IMR-90 (cell line): ENCODE results near the gene ZNF775. TPM values are rescaled to one million over a fixed set of nuclear protein-coding genes. Genes with fewer than 3 reads are reported as not detected.

ENCODE experiments used
- ATAC-seq: fragments of 200-7000 bp; cut with Tn5 transposase; 2 replicates; pipeline ENCODE4 v1.9.1; 2020; ENCODE audit warnings: low read depth, mild to moderate bottlenecking, moderate library complexity
- BruUV-seq: library from RNA; stranded (reverse); fragments of 400-500 nt; replicated peaks from 2 replicates; lab custom pipeline; 2021; lab: Mats Ljungman, UMichigan
- CTCF ChIA-PET: fragments of 300-600 bp; formaldehyde crosslinking; extraction: SDS; loops from one replicate; lab custom pipeline; 2021; ENCODE audit warnings: antibody characterized with exemption; lab: Yijun Ruan, JAX
- POLR2A ChIA-PET: fragments of 300-600 bp; sonication (Branson Sonifier 250); formaldehyde crosslinking; loops from one replicate; lab custom pipeline; 2022; ENCODE audit warnings: antibody characterized with exemption; ENCODE audit not compliant: unreplicated experiment; lab: Charles Lee
- DNase-seq: peaks from one replicate; pipeline ENCODE4 v3.0.0; 2013
- H2AFZ ChIP-seq: replicated peaks from 2 replicates; pipeline ENCODE3; 2013; ENCODE audit warnings: low read length, mild to moderate bottlenecking; ENCODE audit not compliant: poor library complexity
- H2AK5ac ChIP-seq: 2 replicates; pipeline ENCODE4 v1.6.1; 2013; ENCODE audit warnings: low read depth, low read length, inconsistent platforms
- H2AK9ac ChIP-seq: replicated peaks from 2 replicates; pipeline ENCODE3; 2013; ENCODE audit warnings: mild to moderate bottlenecking, low read depth, low read length, moderate library complexity; ENCODE audit not compliant: poor library complexity
- H2BK120ac ChIP-seq: 2 replicates; pipeline ENCODE4 v1.6.1; 2013; ENCODE audit warnings: low read depth, low read length, inconsistent platforms
- H2BK15ac ChIP-seq: 3 replicates; pipeline ENCODE4 v1.6.1; 2013; ENCODE audit warnings: low read depth, low read length, inconsistent platforms
- H2BK20ac ChIP-seq: 2 replicates; pipeline ENCODE4 v1.6.1; 2013; ENCODE audit warnings: low read depth, mild to moderate bottlenecking, inconsistent platforms, low read length, moderate library complexity
- H2BK5ac ChIP-seq: 2 replicates; pipeline ENCODE4 v1.6.1; 2013; ENCODE audit warnings: mild to moderate bottlenecking, low read depth, low read length, inconsistent platforms; ENCODE audit not compliant: poor library complexity, severe bottlenecking
- H3K14ac ChIP-seq: replicated peaks from 2 replicates; pipeline ENCODE4 v1.6.1; 2013; ENCODE audit warnings: low read depth, low read length, inconsistent platforms
- H3K18ac ChIP-seq: 2 replicates; pipeline ENCODE4 v1.6.1; 2013; ENCODE audit warnings: low read depth, low read length, control low read depth
- H3K23ac ChIP-seq: 2 replicates; pipeline ENCODE4 v1.6.1; 2013; ENCODE audit warnings: low read depth, low read length, inconsistent platforms
- H3K27ac ChIP-seq: 2 replicates; pipeline ENCODE4 v1.5.1; 2013; ENCODE audit warnings: mild to moderate bottlenecking, control low read depth, low read length; ENCODE audit not compliant: insufficient read depth
- H3K27me3 ChIP-seq: 2 replicates; pipeline ENCODE4 v1.6.1; 2013; ENCODE audit warnings: low read length; ENCODE audit not compliant: control insufficient read depth, insufficient read depth
- H3K36me3 ChIP-seq: 2 replicates; pipeline ENCODE4 v1.6.1; 2013; ENCODE audit warnings: low read length, mixed read lengths; ENCODE audit not compliant: control insufficient read depth, insufficient read depth
- H3K4ac ChIP-seq: 2 replicates; pipeline ENCODE4 v1.6.1; 2013; ENCODE audit warnings: low read depth, low read length, inconsistent platforms
- H3K4me1 ChIP-seq: 2 replicates; pipeline ENCODE4 v1.6.1; 2013; ENCODE audit warnings: low read length, mixed read lengths; ENCODE audit not compliant: control insufficient read depth, insufficient read depth
- H3K4me2 ChIP-seq: 2 replicates; pipeline ENCODE4 v1.6.1; 2013; ENCODE audit warnings: low read depth, mild to moderate bottlenecking, control low read depth, low read length, moderate library complexity
- H3K4me3 ChIP-seq: 2 replicates; pipeline ENCODE4 v1.5.1; 2013; ENCODE audit warnings: low read depth, mild to moderate bottlenecking, control low read depth, low read length, moderate library complexity; ENCODE audit not compliant: insufficient read depth
- H3K56ac ChIP-seq: 2 replicates; pipeline ENCODE4 v1.6.1; 2013; ENCODE audit warnings: low read length, inconsistent platforms; ENCODE audit not compliant: insufficient read depth; ENCODE audit errors: extremely low read depth
- H3K79me1 ChIP-seq, 2 experiments: 2 replicates each; pipeline ENCODE4 v1.6.1; 2013; ENCODE audit warnings: low read length in 2 of 2, inconsistent platforms in 1 of 2, low read depth in 1 of 2
- H3K9ac ChIP-seq: 2 replicates; pipeline ENCODE4 v1.6.1; 2013; ENCODE audit warnings: low read depth, low read length, control low read depth
- H3K9me1 ChIP-seq: 2 replicates; pipeline ENCODE4 v1.6.1; 2013; ENCODE audit warnings: low read length, inconsistent platforms; ENCODE audit not compliant: insufficient read depth
- H3K9me3 ChIP-seq: 2 replicates; pipeline ENCODE4 v1.6.1; 2013; ENCODE audit warnings: low read length; ENCODE audit not compliant: control insufficient read depth, insufficient read depth
- H4K20me1 ChIP-seq: 2 replicates; pipeline ENCODE4 v1.6.1; 2013; ENCODE audit warnings: low read length, inconsistent platforms; ENCODE audit not compliant: insufficient read depth
- H4K5ac ChIP-seq: 2 replicates; pipeline ENCODE4 v1.6.1; 2013; ENCODE audit warnings: mild to moderate bottlenecking, low read depth, low read length, control low read depth
- H4K8ac ChIP-seq, 2 experiments: 2 replicates each; pipeline ENCODE4 v1.6.1; 2013; ENCODE audit warnings: low read depth in 2 of 2, low read length in 2 of 2, control low read depth in 1 of 2, inconsistent platforms in 1 of 2
- H4K91ac ChIP-seq: 2 replicates; pipeline ENCODE4 v1.6.1; 2013; ENCODE audit warnings: low read depth, low read length, inconsistent platforms; ENCODE audit not compliant: insufficient read depth
- BHLHE40 ChIP-seq: fragments of 150-350 bp; IDR thresholded peaks from 2 replicates; pipeline ENCODE4 v1.6.1; 2016; ENCODE audit warnings: mild to moderate bottlenecking, low read depth, low read length
- FOS ChIP-seq: fragments of 150-350 bp; IDR thresholded peaks from 2 replicates; pipeline ENCODE4 v1.6.1; 2016; ENCODE audit warnings: low read depth, low read length
- POLR2A ChIP-seq: IDR thresholded peaks from 2 replicates; pipeline ENCODE4 v1.6.1; 2012; ENCODE audit warnings: mild to moderate bottlenecking, low read depth, low read length
- RCOR1 ChIP-seq: IDR thresholded peaks from 2 replicates; pipeline ENCODE4 v1.6.1; 2012; ENCODE audit warnings: mild to moderate bottlenecking, low read length, improper control_type of control experiment; ENCODE audit not compliant: insufficient replicate concordance
- WGBS, 2 experiments: methylation state at CpG; one replicate each; pipeline versions ENCODE4 v1.1.5 to v1.1.7; 2013; ENCODE audit warnings: missing lambda C conversion rate in 2 of 2; ENCODE audit not compliant: insufficient read length in 1 of 2; ENCODE audit errors: extremely low coverage in 2 of 2; 5-methylcytosine and 5-hydroxymethylcytosine counted together
- dilution Hi-C: fragments of 300-500 bp; cut with HindIII; formaldehyde crosslinking; loops from one replicate; pipeline ENCODE4 v1.14.3; 2018; ENCODE audit warnings: low sequenced_read_pairs; ENCODE audit not compliant: unreplicated experiment
- in situ Hi-C: fragments of 300-500 bp; cut with MboI; formaldehyde crosslinking; loops from 3 replicates; pipeline ENCODE4 v1.14.3; 2019; ENCODE audit warnings: low sequenced_read_pairs, inconsistent platforms, mixed read lengths
- intact Hi-C: fragments of 100-400 bp; cut with micrococcal nuclease; formaldehyde crosslinking; loops from 2 replicates; pipeline ENCODE4 v1.10.0; 2022
- polyA plus RNA-seq, 3 experiments: library from polyadenylated mRNA; depleted of rRNA; stranded (reverse); fragments of >200 nt; gene quantifications; 2 replicates each; pipeline ENCODE4 v1.2.3, GENCODE V29; 2012; ENCODE audit warnings: low replicate concordance in 1 of 3
- total RNA-seq: library from RNA; depleted of rRNA; stranded (reverse); fragments of >200 nt; gene quantifications from 2 replicates; pipeline ENCODE4 v1.2.3, GENCODE V29; 2012

Gene ZNF775
- total and polyA plus RNA-seq, 2 of the 4 experiments (the other 2 are of a cell fraction) = 1.4 to 2.6 TPM

- in situ Hi-C loops (loop anchor here (25.0 kb wide), 2 partner anchors 551 to 574 kb away; partner anchors contain the start of genes ATP6V0E2, KCNH2 and NOS3), dilution Hi-C loops (no loop called here), intact Hi-C loops (no loop called here)
- no peak overlapping the region for H4K91ac ChIP-seq
- H3K4me2 ChIP-seq = no peak overlapping the region
- H2BK15ac ChIP-seq = no peak overlapping the region
- no peak overlapping the region for H2AK9ac ChIP-seq
- no peak overlapping the region for H2BK20ac ChIP-seq
- no peak overlapping the region for H3K18ac ChIP-seq
- H3K9me1 ChIP-seq = no peaks in the 10 kb centered on the region
- no peak overlapping the region for H3K9ac ChIP-seq
- no peak overlapping the region for H2BK5ac ChIP-seq
- H3K4me1 ChIP-seq = no peaks in the 10 kb centered on the region
- H4K5ac ChIP-seq = no peak overlapping the region
- H3K79me1 ChIP-seq = no peaks in the 10 kb centered on the region
- no peaks in the 10 kb centered on the region for H3K27me3 ChIP-seq
- H2AK5ac ChIP-seq = no peak overlapping the region
- CTCF ChIA-PET = no interaction called here
- POLR2A ChIA-PET = no interaction called here
- no peak overlapping the region for H2BK120ac ChIP-seq
- DNase-seq (peak; percentile 6), ATAC-seq (no peak)
- no TSS peak for BruUV-seq
- no peaks in the 10 kb centered on the region; the same call in 1 of the 2 replicates for H4K20me1 ChIP-seq
- H3K4me3 ChIP-seq = no peak overlapping the region
- H3K14ac ChIP-seq = no peak overlapping the region
- WGBS, 2 experiments = 81% methylated on average over 16 of the region's 37 CpGs; no CpG with 5 or more reads in 1 of the 2 experiments
- H3K23ac ChIP-seq = no peak overlapping the region
- TF ChIP-seq BHLHE40 = no peak
- TF ChIP-seq RCOR1 = no peak
- TF ChIP-seq POLR2A = no peak
- TF ChIP-seq FOS = no peak
- H3K4ac ChIP-seq = no peak overlapping the region
- H3K56ac ChIP-seq = no peak overlapping the region
- H4K8ac ChIP-seq = no peak overlapping the region
- H3K36me3 ChIP-seq = no peaks in the 10 kb centered on the region; the same call in 1 of the 2 replicates
- no peak overlapping the region for H2AFZ ChIP-seq
- H3K27ac ChIP-seq = no peak overlapping the region
- no peaks in the 10 kb centered on the region for H3K9me3 ChIP-seq
Observed at GRCh38 chr7:150412518-150413488, 33.7 kb downstream of the ZNF775 start.
